Measurements from ENCODE around the gene IDH2.
"Not testable (repeated sequence)": the region's sequence is repeated elsewhere in the genome, so short reads cannot be mapped to it uniquely, and the experiment has no call there.

- TF ChIP-seq POLR2AphosphoS5 (IDR thresholded peaks at IDR 0.05; ENCODE audit: borderline replicate concordance, low read depth, low read length); EZH2 (IDR thresholded peaks at IDR 0.05); FOXP2 (optimal IDR thresholded peaks at IDR 0.05; ENCODE audit: control extremely low read depth, extremely low read length, insufficient read depth): not testable (repeated sequence)
These were observed 31.6 kb downstream of the IDH2 start for GRCh38 chr15:90070623-90071022.
